GM12878 (cell line): ENCODE data around the gene BPI. TPM values are rescaled to one million over a fixed set of nuclear protein-coding genes. Genes with fewer than 3 reads are reported as not detected.

Source experiments
- ATAC-seq: fragments of 200-7000 bp; cut with Tn5 transposase; 3 replicates; pipeline ENCODE4 v1.9.1; 2020; ENCODE audit warnings: mild to moderate bottlenecking, moderate library complexity
- BruUV-seq: library from RNA; stranded (reverse); fragments of 400-500 nt; replicated peaks from 2 replicates; lab custom pipeline; 2021; lab: Mats Ljungman, UMichigan
- CTCF ChIA-PET: fragments of 300-600 bp; sonication (Branson Sonifier 250); formaldehyde crosslinking; extraction: SDS; loops from one replicate; lab custom pipeline; 2021; ENCODE audit warnings: inconsistent platforms; lab: Yijun Ruan, JAX
- POLR2A ChIA-PET: fragments of 350-600 bp; formaldehyde crosslinking; extraction: SDS; loops from one replicate; lab custom pipeline; 2021; ENCODE audit warnings: inconsistent platforms; lab: Charles Lee
- RAD21 ChIA-PET: fragments of 300-600 bp; sonication (Branson Sonifier 250); formaldehyde crosslinking; loops from one replicate; lab custom pipeline; 2023; ENCODE audit warnings: antibody characterized with exemption; ENCODE audit not compliant: unreplicated experiment; lab: Charles Lee
- SMC1A ChIA-PET: fragments of 300-600 bp; sonication (Branson Sonifier 250); formaldehyde crosslinking; loops from one replicate; lab custom pipeline; 2023; ENCODE audit not compliant: unreplicated experiment, uncharacterized antibody; lab: Charles Lee
- DNase-seq: peaks from one replicate; pipeline ENCODE4 v3.0.0-alpha.2; 2011; ENCODE audit warnings: low read depth, low spot score
- FAIRE-seq: peaks from 3 replicates; lab custom pipeline; 2011; peaks lifted over from hg19 to GRCh38; lab: Jason Lieb, UNC
- H2AFZ ChIP-seq: 2 replicates; pipeline ENCODE4 v1.6.0; 2011; ENCODE audit warnings: low read depth, low read length, control low read depth; ENCODE audit not compliant: control insufficient read depth
- H3K27ac ChIP-seq: 2 replicates; pipeline ENCODE4 v1.5.1; 2011; ENCODE audit warnings: control low read depth; ENCODE audit not compliant: control insufficient read depth, insufficient read depth
- H3K27me3 ChIP-seq, 2 experiments: replicated peaks in 1 of 2; 2 replicates each; pipeline versions ENCODE4 v1.6.0 to v1.6.1; 2011; ENCODE audit warnings: low read length in 1 of 2; ENCODE audit not compliant: control insufficient read depth in 2 of 2, insufficient read depth in 2 of 2
- H3K36me3 ChIP-seq, 2 experiments: 2 replicates each; pipeline ENCODE4 v1.5.1; 2011; ENCODE audit warnings: low read length in 1 of 2; ENCODE audit not compliant: control insufficient read depth in 2 of 2, insufficient read depth in 2 of 2
- H3K4me1 ChIP-seq: 2 replicates; pipeline ENCODE4 v1.6.1; 2011; ENCODE audit warnings: mild to moderate bottlenecking, low read length, moderate library complexity, mixed read lengths; ENCODE audit not compliant: control insufficient read depth, insufficient read depth
- H3K4me2 ChIP-seq: 2 replicates; pipeline ENCODE4 v1.6.0; 2011; ENCODE audit warnings: control low read depth; ENCODE audit not compliant: control insufficient read depth, insufficient read depth
- H3K4me3 ChIP-seq: fragments of 200-600 bp; sonication (generic); 2 replicates; pipeline ENCODE4 v1.5.1; 2016
- H3K79me2 ChIP-seq: 2 replicates; pipeline ENCODE4 v1.6.0; 2011; ENCODE audit warnings: low read length; ENCODE audit not compliant: control insufficient read depth, insufficient read depth
- H3K9ac ChIP-seq: 2 replicates; pipeline ENCODE4 v1.8.0; 2011; ENCODE audit warnings: low read length, control low read depth, mixed read lengths; ENCODE audit not compliant: control insufficient read depth, insufficient read depth
- H3K9me3 ChIP-seq: replicated peaks from 3 replicates; pipeline ENCODE4 v1.5.1; 2011; ENCODE audit warnings: mild to moderate bottlenecking, low read length; ENCODE audit not compliant: control insufficient read depth, insufficient read depth
- H4K20me1 ChIP-seq: 2 replicates; pipeline ENCODE4 v1.6.0; 2011; ENCODE audit not compliant: control insufficient read depth, insufficient read depth
- BACH1 ChIP-seq: fragments of 450-650 bp; IDR thresholded peaks from 2 replicates; pipeline ENCODE4 v1.6.1; 2017; ENCODE audit warnings: mild to moderate bottlenecking, borderline replicate concordance
- BHLHE40 ChIP-seq, 2 experiments: fragments of 450-650 bp in 1 of 2; IDR thresholded peaks; 2 replicates each; pipeline ENCODE4 v1.6.1; 2011 to 2017; ENCODE audit warnings: low read depth in 2 of 2, borderline replicate concordance in 1 of 2, improper control_type of control experiment in 1 of 2, low read length in 1 of 2, mild to moderate bottlenecking in 1 of 2
- E4F1 ChIP-seq: fragments of 450-650 bp; IDR thresholded peaks from 2 replicates; pipeline ENCODE4 v1.6.1; 2018; ENCODE audit warnings: borderline replicate concordance, mild to moderate bottlenecking; ENCODE audit not compliant: partially characterized antibody
- EGR1 ChIP-seq, 2 experiments: IDR thresholded peaks; 1 replicate in 1 of 2; 2 replicates in 1 of 2; pipeline ENCODE4 v1.6.1; 2011 to 2012; ENCODE audit warnings: low read depth in 2 of 2, low read length in 2 of 2, borderline replicate concordance in 1 of 2, mild to moderate bottlenecking in 1 of 2, moderate library complexity in 1 of 2
- ETV6 ChIP-seq, 2 experiments: fragments of 450-650 bp in 1 of 2; IDR thresholded peaks in 1 of 2; conservative IDR thresholded peaks in 1 of 2; 2 replicates each; pipeline ENCODE4 v1.6.1; 2014; ENCODE audit warnings: antibody characterized with exemption in 1 of 2, borderline replicate concordance in 1 of 2, low read depth in 1 of 2, mild to moderate bottlenecking in 1 of 2, moderate library complexity in 1 of 2
- FOXK2 ChIP-seq: fragments of 450-650 bp; IDR thresholded peaks from 2 replicates; pipeline ENCODE4 v1.6.1; 2017; ENCODE audit warnings: mild to moderate bottlenecking, moderate library complexity
- HCFC1 ChIP-seq: fragments of 150-350 bp; IDR thresholded peaks from 2 replicates; pipeline ENCODE4 v1.6.1; 2014; ENCODE audit warnings: low read length
- MEF2A ChIP-seq: IDR thresholded peaks from 2 replicates; pipeline ENCODE4 v1.6.1; 2011; ENCODE audit warnings: low read depth, mild to moderate bottlenecking, low read length, moderate library complexity; ENCODE audit not compliant: insufficient read depth
- PAX8 ChIP-seq: fragments of 450-650 bp; IDR thresholded peaks from 2 replicates; pipeline ENCODE4 v1.6.1; 2017; ENCODE audit warnings: mild to moderate bottlenecking, moderate library complexity
- POLR2A ChIP-seq: IDR thresholded peaks from 2 replicates; pipeline ENCODE4 v1.6.1; 2011; ENCODE audit warnings: low read depth, mild to moderate bottlenecking, low read length
- RFX5 ChIP-seq: IDR thresholded peaks from 2 replicates; pipeline ENCODE4 v1.6.1; 2011; ENCODE audit warnings: low read depth, low read length, improper control_type of control experiment
- RUNX3 ChIP-seq: IDR thresholded peaks from 2 replicates; pipeline ENCODE4 v1.6.1; 2012; ENCODE audit warnings: low read length, inconsistent platforms
- SREBF1 ChIP-seq: IDR thresholded peaks from 2 replicates; pipeline ENCODE4 v1.6.1; 2012; ENCODE audit warnings: mild to moderate bottlenecking, low read length
- STAT1 ChIP-seq: fragments of 450-650 bp; conservative IDR thresholded peaks from 2 replicates; pipeline ENCODE4 v1.6.1; 2014; ENCODE audit warnings: antibody characterized with exemption, mild to moderate bottlenecking
- STAT3 ChIP-seq: IDR thresholded peaks from 2 replicates; pipeline ENCODE4 v1.6.1; 2011; ENCODE audit warnings: low read depth, low read length, improper control_type of control experiment
- ZNF217 ChIP-seq: fragments of 450-650 bp; IDR thresholded peaks from 2 replicates; pipeline ENCODE4 v1.6.1; 2017; ENCODE audit warnings: antibody characterized with exemption, mild to moderate bottlenecking
- ZNF24 ChIP-seq: fragments of 450-650 bp; IDR thresholded peaks from 2 replicates; pipeline ENCODE4 v1.6.1; 2017; ENCODE audit warnings: antibody characterized with exemption, mild to moderate bottlenecking
- WGBS: methylation state at CpG from one replicate; pipeline ENCODE4 v1.1.6; 2016; ENCODE audit warnings: low lambda C conversion rate; ENCODE audit not compliant: insufficient replicate concordance, insufficient coverage; ENCODE audit errors: missing lambda C conversion rate; 5-methylcytosine and 5-hydroxymethylcytosine counted together
- in situ Hi-C: fragments of 300-500 bp; cut with MboI; formaldehyde crosslinking; loops from 9 replicates; pipeline ENCODE4 v1.14.3; 2018; ENCODE audit warnings: mixed read lengths
- intact Hi-C: fragments of 100-400 bp; cut with micrococcal nuclease; formaldehyde crosslinking; loops from one replicate; pipeline ENCODE4 v1.14.2; 2022; ENCODE audit not compliant: unreplicated experiment
- polyA plus RNA-seq, 11 experiments: library from polyadenylated mRNA; depleted of rRNA in 4 of 11; unstranded in 6 of 11; stranded (reverse) in 5 of 11; fragments of >200 nt; fragmentation: Nextera tagmentation in 4 of 11; fragmentation: Illumina TruSeq in 1 of 11; extraction: Ambion mirVana in 4 of 11; extraction: Trizol in 1 of 11; gene quantifications; 1 replicate in 1 of 11; 2 replicates in 10 of 11; pipeline versions ENCODE4 v1.2.1 to v1.2.3, GENCODE V29; 2011 to 2016; ENCODE audit warnings: inconsistent platforms in 2 of 11, missing spikeins in 2 of 11, low read depth in 1 of 11
- total RNA-seq, 4 experiments: library from RNA; depleted of rRNA in 3 of 4; stranded (reverse); fragments of >200 nt in 3 of 4; fragmentation: Illumina TruSeq in 1 of 4; extraction: Trizol in 1 of 4; gene quantifications; 2 replicates each; pipeline versions ENCODE4 v1.2.1 to v1.2.3, GENCODE V29; 2013 to 2021
- TF ChIP-seq, protein P1 (sequence below): IDR thresholded peaks from 2 replicates; pipeline ENCODE4 v1.6.1; 2012; ENCODE audit warnings: low read depth, low read length, improper control_type of control experiment
- TF ChIP-seq, protein P2 (sequence below): IDR thresholded peaks from 2 replicates; pipeline ENCODE4 v1.6.1; 2011; ENCODE audit warnings: borderline replicate concordance, low read depth, mild to moderate bottlenecking, moderate library complexity, low read length; ENCODE audit not compliant: insufficient read depth, poor library complexity, severe bottlenecking

BPI gene
- total and polyA plus RNA-seq, 10 of the 15 experiments (the other 5 are each of a cell fraction or from before 2014, with no cell fraction given): not detected

DNA sequence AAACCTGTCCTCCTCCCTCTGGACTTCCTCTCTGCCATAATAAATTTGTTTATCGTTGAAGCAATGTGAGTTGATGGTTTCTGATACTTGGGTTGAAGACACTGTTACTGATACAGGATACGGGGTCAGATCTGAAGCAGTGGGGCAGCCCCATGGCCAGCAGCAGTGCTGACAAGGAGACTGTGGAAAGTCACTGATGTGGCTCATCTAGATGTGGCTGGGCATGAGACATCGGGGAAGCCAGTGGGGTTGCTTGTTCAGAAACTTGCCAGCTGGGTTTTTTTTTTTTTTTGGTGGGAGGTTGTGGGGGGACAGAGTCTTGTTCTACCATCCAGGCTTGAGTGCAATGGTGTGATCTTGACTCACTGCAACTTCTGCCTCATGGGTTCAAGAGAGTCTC lies 2.6 kb upstream of the BPI start (continued):
- no peak for TF ChIP-seq STAT1
- TF ChIP-seq BHLHE40 (IDR thresholded peaks at IDR 0.05; ENCODE audit: borderline replicate concordance in 1 of 2, low read depth in 2 of 2, low read length in 1 of 2): no peak
- no peak for TF ChIP-seq HCFC1
- no peak for TF ChIP-seq BACH1
- no peak for TF ChIP-seq RFX5
- TF ChIP-seq RUNX3: no peak
- no peak for TF ChIP-seq E4F1
- no peak for TF ChIP-seq STAT3

GRCh38 chr20:38302786-38303185 lies 1.2 kb upstream of the BPI start:
- ChIA-PET POLR2A (no interaction called here), RAD21 (interaction anchor here (0.6 kb wide), 1 partner anchor 63 kb away, joined by 3 read pairs; no protein-coding TSS in a partner anchor), SMC1A (no interaction called here), CTCF (interaction anchor here (0.7 kb wide), 1 partner anchor 532 kb away, joined by 4 read pairs; no protein-coding TSS in a partner anchor)
- no peaks in the 10 kb centered on the region for H3K36me3 ChIP-seq
- intact Hi-C loops: no loop called here
- H3K9ac ChIP-seq: no peak overlapping the region
- no peak overlapping the region for H3K27ac ChIP-seq
- no peak for ATAC-seq
- no TSS peak for BruUV-seq
- H2AFZ ChIP-seq: no peak overlapping the region
- FAIRE-seq: no peak
- WGBS: 3% methylated on average over 11 of the region's 11 CpGs
- no peaks in the 10 kb centered on the region for H4K20me1 ChIP-seq
- H3K79me2 ChIP-seq: no peaks in the 10 kb centered on the region
- peaks cover 6 to 16% of the 10 kb centered on the region in 2 experiments for H3K27me3 ChIP-seq
- DNase-seq: no peak
- in situ Hi-C loops: no loop called here
- H3K9me3 ChIP-seq: no peaks in the 10 kb centered on the region
- no peak overlapping the region for H3K4me2 ChIP-seq
- H3K4me1 ChIP-seq: no peaks in the 10 kb centered on the region; the same call in 1 of the 2 replicates
- no peak overlapping the region for H3K4me3 ChIP-seq
- TF ChIP-seq, protein P1, sequence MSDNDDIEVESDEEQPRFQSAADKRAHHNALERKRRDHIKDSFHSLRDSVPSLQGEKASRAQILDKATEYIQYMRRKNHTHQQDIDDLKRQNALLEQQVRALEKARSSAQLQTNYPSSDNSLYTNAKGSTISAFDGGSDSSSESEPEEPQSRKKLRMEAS: no peak
- TF ChIP-seq FOXK2 (no peak), POLR2A (no peak), MEF2A (no peak), ZNF24 (no peak), ZNF217 (no peak), ETV6 (conservative IDR thresholded peaks at IDR 0.05 in 1 of 2, IDR thresholded peaks at IDR 0.05 in 1 of 2; ENCODE audit: borderline replicate concordance in 1 of 2, low read depth in 1 of 2) (no peak), EGR1 (IDR thresholded peaks at IDR 0.05; ENCODE audit: borderline replicate concordance in 1 of 2, low read depth in 2 of 2, low read length in 2 of 2) (no peak), SREBF1 (no peak), PAX8 (no peak)
- TF ChIP-seq, protein P2, sequence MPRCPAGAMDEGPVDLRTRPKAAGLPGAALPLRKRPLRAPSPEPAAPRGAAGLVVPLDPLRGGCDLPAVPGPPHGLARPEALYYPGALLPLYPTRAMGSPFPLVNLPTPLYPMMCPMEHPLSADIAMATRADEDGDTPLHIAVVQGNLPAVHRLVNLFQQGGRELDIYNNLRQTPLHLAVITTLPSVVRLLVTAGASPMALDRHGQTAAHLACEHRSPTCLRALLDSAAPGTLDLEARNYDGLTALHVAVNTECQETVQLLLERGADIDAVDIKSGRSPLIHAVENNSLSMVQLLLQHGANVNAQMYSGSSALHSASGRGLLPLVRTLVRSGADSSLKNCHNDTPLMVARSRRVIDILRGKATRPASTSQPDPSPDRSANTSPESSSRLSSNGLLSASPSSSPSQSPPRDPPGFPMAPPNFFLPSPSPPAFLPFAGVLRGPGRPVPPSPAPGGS: no peak
